KOPT-K1 (cell line): ENCODE measurements around the gene PARS2.

Experiments used
- H3K27ac ChIP-seq: fragments of 200-600 bp; sonication (generic); 2 replicates; pipeline ENCODE4 v1.5.1; 2016; ENCODE audit warnings: antibody characterized with exemption, mild to moderate bottlenecking, low read depth, low read length; ENCODE audit not compliant: poor library complexity, severe bottlenecking
- H3K36me3 ChIP-seq: fragments of 200-600 bp; sonication (generic); 2 replicates; pipeline ENCODE4 v1.5.1; 2017; ENCODE audit warnings: antibody characterized with exemption, mild to moderate bottlenecking, low read length, moderate library complexity; ENCODE audit not compliant: insufficient read depth
- H3K9me3 ChIP-seq: fragments of 200-600 bp; sonication (generic); 2 replicates; pipeline ENCODE4 v1.5.1; 2017; ENCODE audit warnings: antibody characterized with exemption, low read length, mild to moderate bottlenecking; ENCODE audit not compliant: insufficient read depth, poor library complexity, severe bottlenecking

Gene PARS2

DNA sequence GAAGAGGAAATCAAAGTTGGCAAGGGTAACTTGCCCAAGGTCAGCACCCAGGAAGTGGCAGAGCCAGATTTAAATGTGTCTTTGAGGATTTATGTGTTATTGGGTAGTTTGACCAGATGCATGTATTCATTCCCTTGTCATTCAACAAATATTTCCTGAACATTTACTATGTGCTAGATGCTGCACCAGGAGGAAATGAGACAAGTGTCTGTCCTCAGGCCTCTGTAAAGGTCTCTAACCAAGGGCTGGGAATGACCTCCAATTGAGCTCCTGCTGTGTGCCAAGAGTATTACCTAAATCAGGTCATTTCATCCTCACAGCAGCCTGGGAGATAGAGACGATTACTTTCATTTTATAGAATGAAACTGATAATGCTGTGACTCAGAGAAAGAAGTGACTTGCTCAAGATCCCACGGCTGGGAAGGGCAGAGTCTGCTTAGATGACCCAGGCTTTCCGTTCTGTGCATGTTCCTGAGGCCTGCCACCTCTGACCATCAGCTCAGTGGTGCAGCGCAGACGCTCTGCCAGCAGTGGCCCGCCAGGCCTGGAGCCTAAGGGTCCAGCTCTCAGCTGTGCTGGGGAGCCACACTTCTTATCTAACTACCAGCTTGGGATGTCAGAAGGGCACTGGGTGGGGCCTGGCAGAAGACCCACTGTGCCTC lies 40.3 kb upstream of the PARS2 start:
- Histone ChIP-seq H3K27ac (no peak overlapping the region), H3K36me3 (no peaks in the 10 kb centered on the region), H3K9me3 (no peaks in the 10 kb centered on the region)

DNA sequence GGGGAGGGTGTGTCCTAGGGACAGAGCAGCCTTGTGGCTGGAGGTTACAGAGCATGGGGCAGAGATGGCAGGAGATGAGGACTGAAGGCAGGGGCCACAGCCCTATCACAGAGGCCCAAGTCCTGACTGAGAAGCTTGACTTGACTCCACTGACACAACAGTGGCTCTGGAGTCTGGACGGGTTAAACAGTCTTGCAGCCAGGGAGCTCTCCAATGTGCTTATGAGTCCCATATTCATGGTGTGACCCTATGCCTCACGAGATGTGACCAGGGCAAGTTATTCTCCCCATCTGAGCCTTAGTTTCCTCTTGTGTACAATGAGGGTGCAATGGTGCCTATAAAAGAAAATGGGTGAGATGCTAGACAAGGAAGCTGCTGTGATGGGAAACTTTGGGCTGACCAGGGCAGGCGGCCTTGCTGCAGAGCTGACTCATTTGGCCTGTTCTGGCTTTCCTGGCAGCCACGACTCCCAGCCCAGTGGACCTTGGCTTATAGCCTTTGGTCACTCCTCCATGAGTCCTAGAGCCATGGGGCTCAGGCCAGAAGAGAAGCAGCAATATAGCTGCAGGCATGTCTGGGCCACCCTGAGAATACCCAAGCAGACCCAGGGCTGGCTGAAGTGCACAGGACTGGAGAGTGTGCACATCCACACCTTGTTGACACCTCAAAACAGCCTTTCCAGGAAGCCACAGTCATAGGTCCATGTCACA lies 39.6 kb upstream of the PARS2 start:
- no peak overlapping the region for H3K27ac ChIP-seq
- H3K36me3 ChIP-seq, result no peaks in the 10 kb centered on the region
- H3K9me3 ChIP-seq, result no peaks in the 10 kb centered on the region

DNA sequence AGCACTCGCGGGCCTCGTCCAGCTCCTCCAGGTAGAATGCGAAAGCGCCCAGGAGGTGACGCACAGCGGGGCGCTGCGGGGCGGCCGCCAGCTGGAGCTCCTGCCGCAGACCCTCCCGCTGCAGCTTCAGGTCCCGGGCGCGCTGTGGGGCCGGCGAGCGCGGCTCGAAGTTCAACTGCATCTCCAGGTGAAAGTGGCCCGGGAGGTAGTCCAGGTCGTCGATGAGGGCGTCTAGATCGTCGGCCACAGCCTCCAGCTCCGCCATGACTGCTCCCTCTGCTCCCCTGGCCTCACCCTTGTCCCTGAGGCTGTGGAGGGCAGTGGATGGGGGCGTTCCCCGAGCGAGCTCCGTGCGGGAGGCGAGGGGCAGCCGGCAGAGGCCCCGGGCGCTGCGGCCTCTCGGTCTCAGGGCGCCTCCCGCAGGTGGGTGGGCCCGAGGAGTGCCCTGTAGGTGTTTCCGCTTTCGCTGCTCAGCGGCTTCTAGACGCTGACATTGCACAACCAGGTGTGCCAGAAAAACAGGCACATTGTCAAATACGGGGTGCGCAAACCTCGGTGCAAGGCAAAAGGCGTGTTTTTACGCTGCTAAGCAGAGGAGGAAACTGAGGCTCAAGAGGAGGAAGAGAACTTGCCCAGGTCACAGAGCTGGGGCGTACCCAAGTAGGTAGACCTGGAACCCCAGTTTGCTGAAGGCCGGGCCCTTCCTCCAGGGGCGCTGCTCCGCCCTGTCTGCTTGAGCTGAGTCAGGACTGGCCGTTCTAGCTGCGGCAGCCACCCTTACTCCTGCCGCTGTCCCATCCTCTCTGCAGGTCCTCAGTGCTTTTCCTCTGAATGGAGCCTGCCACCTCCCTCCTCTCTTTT lies 36.8 kb upstream of the PARS2 start, which contains the start of gene TTC22:
TTC22 (minus strand) TSS at position 425 of the 861 bp plus-strand sequence; CDS start at position 265, 160 bp downstream.
- Histone ChIP-seq H3K27ac (peak within 1 kb of the TSS; percentile 30), H3K36me3 (no peaks in the 10 kb centered on the region), H3K9me3 (no peaks in the 10 kb centered on the region)

DNA sequence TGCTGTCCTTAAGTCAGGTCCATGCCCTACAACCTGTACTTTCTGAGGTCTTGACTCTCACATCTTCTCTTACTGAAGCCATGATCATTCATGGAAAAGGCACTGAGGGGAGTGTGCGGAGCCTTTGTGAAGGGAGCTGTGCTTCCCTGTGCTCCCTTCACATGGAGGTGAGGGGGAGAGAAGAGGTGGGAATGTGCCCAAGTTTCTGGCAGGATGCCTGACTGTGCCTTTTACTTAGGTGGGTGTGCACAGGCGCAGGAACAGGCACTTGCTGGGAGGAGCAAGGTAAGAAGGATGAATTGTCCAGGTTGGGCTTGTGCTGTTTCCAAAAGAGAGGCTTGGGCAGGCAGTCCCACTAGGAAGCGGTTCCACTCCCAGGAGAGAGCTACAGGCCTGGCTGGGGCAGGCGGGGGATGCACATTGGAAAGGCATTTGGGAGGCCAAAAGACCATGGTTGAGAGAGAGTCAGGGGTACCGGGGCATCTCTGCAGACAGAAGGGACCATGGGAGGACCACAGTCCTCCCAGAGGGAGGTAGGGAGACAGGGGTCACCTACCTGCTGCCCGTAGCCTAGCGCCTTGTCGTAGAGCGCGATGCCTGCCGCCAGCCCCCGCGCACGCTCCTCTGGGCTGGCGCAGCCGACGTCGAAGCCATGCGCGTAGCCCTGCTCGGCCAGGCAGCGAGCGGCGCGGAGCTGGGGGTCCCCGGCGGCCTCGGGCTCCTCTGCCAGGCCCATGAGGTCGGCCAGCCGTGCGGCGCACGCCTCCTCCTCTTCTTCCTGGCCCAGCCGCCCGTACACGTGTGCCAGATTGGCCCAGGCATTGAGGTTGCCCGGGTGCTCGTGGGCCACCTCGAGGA lies 35.9 kb upstream of the PARS2 start:
- Histone ChIP-seq H3K36me3 (no peaks in the 10 kb centered on the region), H3K27ac (peak overlapping the region; percentile 30), H3K9me3 (no peaks in the 10 kb centered on the region)

DNA sequence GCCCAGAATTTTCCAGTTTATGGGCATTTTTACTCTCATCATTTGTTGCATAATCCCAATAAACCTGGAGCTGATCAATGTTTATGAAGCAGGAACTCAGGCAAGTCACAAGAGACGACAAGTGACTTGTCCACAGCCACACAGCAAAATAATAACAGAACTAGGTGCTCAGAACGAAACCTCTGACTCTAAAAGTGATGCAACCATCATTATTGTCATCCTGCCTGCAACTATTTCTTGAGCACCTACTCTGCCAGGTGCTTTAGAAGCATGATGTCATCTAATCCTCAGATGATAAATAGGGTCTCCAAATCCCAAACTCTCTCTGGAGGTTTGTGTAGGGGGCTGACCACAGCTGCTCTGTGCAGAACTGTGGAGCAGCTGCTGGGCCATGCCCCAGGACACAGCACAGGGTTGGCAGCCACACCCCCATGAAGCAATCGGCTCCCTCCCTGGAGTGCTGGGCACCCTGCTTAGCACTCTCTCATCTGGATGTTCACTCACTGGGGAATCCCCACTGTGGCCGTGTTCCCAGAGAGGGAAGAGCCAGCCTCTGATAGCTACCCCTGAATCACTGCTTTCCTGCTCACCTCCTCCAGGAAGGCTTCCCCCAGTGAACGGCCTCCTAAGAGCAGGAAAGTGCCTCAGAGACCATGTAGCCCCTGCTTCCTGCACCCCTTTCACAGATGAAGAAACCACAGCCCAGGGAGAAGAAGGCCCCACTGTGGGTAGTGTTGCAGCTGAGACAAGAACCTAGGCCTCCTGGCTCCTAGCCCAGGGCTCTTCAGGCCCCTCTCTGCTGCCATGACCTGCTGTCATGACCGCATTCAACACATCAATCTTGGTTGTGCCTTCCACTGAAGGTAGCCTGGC lies 34.7 kb upstream of the PARS2 start:
- peak overlapping the region; percentile 30 for H3K27ac ChIP-seq
- no peaks in the 10 kb centered on the region for H3K36me3 ChIP-seq

DNA sequence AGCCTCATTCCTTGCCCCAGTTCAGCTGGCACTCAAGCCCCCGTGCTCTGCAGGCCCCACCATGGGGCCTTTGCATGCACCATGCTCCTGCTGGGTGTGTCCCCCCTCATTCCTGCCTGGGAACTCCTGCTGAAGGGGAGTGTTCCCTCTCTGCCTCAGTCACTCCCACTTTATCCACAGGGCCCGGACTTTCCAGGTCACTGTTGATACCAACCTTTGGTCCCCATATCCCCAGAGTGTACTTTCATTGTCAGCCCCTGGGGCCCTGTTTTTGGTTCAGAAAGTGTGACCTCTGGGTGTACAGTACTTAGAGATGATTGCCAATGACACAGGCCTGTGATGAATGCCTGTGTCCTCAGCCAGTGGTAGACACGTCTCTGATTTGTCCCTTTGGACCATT lies 33.9 kb upstream of the PARS2 start:
- Histone ChIP-seq H3K9me3 (no peaks in the 10 kb centered on the region), H3K36me3 (no peaks in the 10 kb centered on the region), H3K27ac (no peak overlapping the region)

More for the DNA sequence above, 34.7 kb upstream of the PARS2 start:
- no peaks in the 10 kb centered on the region for H3K9me3 ChIP-seq

DNA sequence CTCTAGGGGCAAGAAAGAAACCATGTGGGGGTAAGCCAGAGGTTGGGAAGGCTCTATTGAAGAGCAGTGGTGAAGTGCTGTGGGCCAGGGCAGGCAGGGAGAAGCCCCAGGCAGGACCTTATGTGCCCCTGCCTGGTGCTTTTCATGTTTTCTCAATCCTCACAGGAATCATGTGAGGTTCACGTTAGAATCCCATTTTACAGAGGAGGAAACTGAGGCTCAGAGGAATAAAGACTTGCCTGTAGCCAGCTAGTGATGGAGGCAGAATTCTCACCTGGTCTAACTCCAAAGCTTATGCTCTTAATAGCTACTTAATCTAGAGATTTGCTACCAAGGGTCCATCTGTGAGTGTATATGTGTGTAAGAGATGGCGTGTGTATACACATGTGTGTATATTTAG lies 32.6 kb upstream of the PARS2 start:
- Histone ChIP-seq H3K36me3 (no peaks in the 10 kb centered on the region), H3K9me3 (peaks cover 3% of the 10 kb centered on the region), H3K27ac (no peak overlapping the region)

DNA sequence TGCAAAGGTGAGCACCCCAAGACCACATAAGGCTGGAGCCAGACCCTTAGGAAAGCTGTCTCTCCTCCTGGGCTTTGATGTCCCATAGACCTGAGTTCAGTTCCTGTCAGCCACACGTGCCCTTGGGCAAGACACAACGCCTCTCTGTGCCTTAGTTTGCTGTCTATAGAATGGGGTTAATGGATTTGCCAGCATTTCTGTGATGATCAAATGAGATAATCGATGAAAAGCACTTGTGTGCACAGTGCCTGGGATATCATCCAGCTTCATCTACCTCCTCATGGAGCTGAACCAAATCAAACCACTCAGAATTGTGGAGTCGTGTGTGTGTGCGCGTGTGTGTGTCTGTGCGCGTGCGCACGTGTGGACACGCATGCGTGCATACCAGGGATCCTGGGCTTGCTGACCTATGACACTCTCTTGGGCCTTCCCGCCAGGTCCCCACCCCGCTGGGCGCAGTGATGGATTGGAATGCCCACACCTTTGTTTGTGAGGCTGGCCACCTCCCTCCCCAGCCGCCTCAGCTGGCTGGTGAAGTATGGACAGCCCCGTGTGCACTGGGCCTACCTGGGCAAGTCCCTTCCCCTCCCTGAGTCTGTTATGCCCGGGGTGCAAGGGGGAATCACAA lies 31.6 kb upstream of the PARS2 start:
- Histone ChIP-seq H3K36me3 (no peaks in the 10 kb centered on the region), H3K9me3 (peaks cover 5% of the 10 kb centered on the region), H3K27ac (no peak overlapping the region)

DNA sequence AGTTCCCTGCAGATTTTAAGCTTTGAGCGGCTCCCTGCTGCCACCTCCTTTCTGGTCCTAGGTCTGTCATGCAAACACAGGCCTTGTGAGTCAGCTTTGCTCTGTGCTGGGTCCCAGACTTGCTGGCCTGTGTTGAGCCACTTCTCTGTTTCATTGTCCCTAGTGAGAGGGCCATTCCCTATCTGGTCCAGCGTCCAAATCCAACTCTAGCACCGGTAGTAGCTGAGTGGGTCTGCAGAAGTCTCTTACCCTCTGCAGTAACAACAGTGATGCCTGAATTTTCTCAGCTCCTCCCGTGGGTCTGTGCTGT lies 31.0 kb upstream of the PARS2 start:
- peaks cover 5% of the 10 kb centered on the region for H3K9me3 ChIP-seq
- no peak overlapping the region for H3K27ac ChIP-seq
- no peaks in the 10 kb centered on the region for H3K36me3 ChIP-seq

DNA sequence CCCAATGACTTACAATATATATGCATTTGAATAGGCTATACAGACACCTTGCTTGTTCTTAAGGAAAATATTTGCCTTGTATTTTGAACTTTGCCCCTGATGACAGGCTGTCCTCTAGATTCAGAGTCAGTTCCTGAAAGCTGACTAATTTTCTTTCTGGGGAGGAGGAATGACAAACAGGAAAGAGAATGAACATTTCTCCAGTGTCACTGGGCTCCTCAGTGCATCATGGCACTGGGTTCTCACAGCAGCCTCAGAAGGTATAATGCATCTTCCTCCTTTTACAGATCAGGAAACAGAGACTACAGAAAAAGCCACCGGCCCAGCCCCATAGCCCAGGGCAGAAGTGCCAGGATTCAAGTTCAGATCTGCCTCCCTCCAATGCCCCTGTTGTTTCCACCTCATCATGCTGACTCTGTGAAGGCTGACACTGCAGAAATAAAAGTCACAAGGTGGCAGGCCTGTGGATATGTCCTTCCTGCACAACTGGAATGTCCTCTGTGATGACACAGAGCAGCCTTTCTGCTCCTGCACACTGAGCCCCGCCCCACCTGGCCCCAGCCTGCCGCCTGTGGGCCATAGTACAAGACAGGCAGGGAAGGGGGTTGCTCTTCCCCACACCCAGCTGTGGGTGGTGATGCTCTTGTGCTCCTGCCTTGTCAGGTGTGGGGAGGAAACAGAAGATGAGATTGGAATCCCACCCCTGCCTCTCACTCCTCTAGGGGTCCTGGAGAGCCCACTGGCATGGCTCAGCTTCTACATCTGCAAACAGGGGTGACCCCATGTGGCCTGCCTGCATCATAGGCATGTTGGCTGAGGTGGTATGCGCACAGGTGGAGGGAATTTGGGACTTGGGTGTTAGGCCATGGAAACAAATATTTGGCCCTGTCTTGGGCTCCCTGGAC lies 30.4 kb upstream of the PARS2 start:
- Histone ChIP-seq H3K36me3 (no peaks in the 10 kb centered on the region), H3K9me3 (peaks cover 5% of the 10 kb centered on the region), H3K27ac (no peak overlapping the region)

DNA sequence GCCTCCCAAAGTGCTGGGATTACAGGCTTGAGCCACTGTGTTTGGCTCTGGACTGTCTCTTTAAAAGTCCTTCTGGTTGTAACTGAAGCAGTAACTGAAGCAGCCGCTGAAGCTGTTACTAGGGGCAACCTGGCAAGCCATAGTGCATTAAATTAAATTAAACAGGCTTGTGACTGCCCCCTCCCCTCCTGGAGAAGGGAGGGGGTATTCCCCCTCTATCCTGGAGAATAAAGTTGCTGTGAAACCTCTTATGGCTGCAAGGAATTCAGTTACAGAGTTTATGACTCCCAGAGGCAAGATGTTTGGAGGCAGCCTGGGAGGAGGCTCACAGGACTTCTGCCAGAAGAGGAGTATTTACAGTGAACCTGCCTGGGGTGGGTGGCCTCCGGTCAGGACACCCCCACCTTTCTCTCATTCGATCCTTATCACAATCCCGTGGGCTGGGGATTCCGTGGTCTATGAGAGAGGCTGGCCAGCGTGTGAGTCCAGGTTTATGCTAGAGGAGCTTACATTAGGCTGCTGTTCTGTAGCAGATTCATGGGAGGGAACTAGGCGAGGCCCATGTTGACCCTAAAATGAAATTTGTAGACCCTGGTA lies 28.5 kb upstream of the PARS2 start:
- H3K27ac ChIP-seq, result no peak overlapping the region
- peaks cover 5% of the 10 kb centered on the region for H3K9me3 ChIP-seq
- no peaks in the 10 kb centered on the region for H3K36me3 ChIP-seq

DNA sequence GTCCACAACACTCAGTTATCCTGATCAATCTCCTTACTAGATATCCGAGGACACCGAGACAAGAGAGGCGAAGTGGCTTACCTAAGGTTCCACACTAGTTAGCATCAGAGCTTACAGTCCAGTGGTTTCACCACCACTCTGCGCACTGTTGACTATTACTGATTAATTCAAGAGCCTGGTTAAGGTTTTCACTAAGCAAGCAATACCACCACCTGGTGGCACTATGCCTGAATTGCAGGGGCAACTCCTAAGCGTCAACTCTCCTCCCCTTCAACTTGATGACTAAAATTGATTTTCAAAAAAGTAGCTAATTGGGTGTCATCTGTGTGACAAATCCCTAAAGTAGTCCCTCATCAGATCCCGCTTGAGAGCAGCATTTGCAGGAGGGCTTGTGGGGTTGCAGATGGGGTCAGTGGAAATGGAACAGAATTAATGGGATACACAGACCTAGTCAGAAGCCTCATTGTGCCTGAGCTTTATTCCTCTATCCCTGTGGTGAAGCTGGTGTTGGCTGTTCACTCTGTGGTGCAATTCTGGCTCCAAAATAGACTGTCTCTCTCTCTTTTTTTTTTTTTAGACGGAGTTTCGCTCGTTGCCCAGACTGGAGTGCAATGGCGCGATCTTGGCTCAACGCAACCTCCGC lies 27.7 kb upstream of the PARS2 start:
- no peak overlapping the region for H3K27ac ChIP-seq
- H3K36me3 ChIP-seq, result no peaks in the 10 kb centered on the region

More for the DNA sequence above, 27.7 kb upstream of the PARS2 start:
- peaks cover 5% of the 10 kb centered on the region for H3K9me3 ChIP-seq
